Activated naive CD8-positive, alpha-beta T cell treated with anti-CD3 and anti-CD28 coated beads, Interleukin-2, amount 50 U/mL, for 24 hours (primary cell): ENCODE data around the gene AK8.

Experiments used
- ATAC-seq: fragments of 150-1000 bp; cut with Tn5 transposase; one replicate; pipeline ENCODE4 v1.10.0; 2021
- DNase-seq: peaks from one replicate; pipeline ENCODE4 v3.0.0; 2021
- H3K27ac Mint-ChIP-seq: one replicate; pipeline ENCODE4 v1.8.0; 2021; ENCODE audit warnings: mild to moderate bottlenecking, mixed read lengths
- H3K27me3 Mint-ChIP-seq: one replicate; pipeline ENCODE4 v1.8.0; 2021; ENCODE audit warnings: mixed read lengths
- H3K36me3 Mint-ChIP-seq: one replicate; pipeline ENCODE4 v1.8.0; 2021; ENCODE audit warnings: low read depth, mixed read lengths
- H3K4me1 Mint-ChIP-seq: one replicate; pipeline ENCODE4 v1.8.0; 2021; ENCODE audit warnings: mixed read lengths
- H3K4me3 Mint-ChIP-seq: one replicate; pipeline ENCODE4 v1.8.0; 2021; ENCODE audit warnings: mild to moderate bottlenecking, moderate library complexity, mixed read lengths
- H3K9me3 Mint-ChIP-seq: one replicate; pipeline ENCODE4 v1.8.0; 2021; ENCODE audit warnings: mixed read lengths

Gene AK8

GRCh38 chr9:132797861-132798659 lies 80.0 kb downstream of the AK8 start:
- no peaks in the 10 kb centered on the region for H3K4me1 Mint-ChIP-seq
- H3K4me3 Mint-ChIP-seq, result no peak overlapping the region
- DNase-seq (no peak), ATAC-seq (no peak)
- H3K9me3 Mint-ChIP-seq, result no peaks in the 10 kb centered on the region
- peaks cover 28% of the 10 kb centered on the region for H3K27me3 Mint-ChIP-seq
- no peaks in the 10 kb centered on the region for H3K36me3 Mint-ChIP-seq
- H3K27ac Mint-ChIP-seq, result no peak overlapping the region

- H3K4me3 Mint-ChIP-seq, result no peak overlapping the region
- DNase-seq, result no peak
- no peak overlapping the region for H3K27ac Mint-ChIP-seq
- no peaks in the 10 kb centered on the region for H3K9me3 Mint-ChIP-seq
- no peaks in the 10 kb centered on the region for H3K4me1 Mint-ChIP-seq
- ATAC-seq, result no peak
- H3K36me3 Mint-ChIP-seq, result no peaks in the 10 kb centered on the region
- peaks cover 21% of the 10 kb centered on the region for H3K27me3 Mint-ChIP-seq
Measured at GRCh38 chr9:132795511-132796303, 82.4 kb downstream of the AK8 start.

GRCh38 chr9:132794730-132795380 lies 83.2 kb downstream of the AK8 start:
- DNase-seq, result no peak
- Mint-ChIP-seq H3K36me3 (no peaks in the 10 kb centered on the region), H3K27me3 (peaks cover 17% of the 10 kb centered on the region), H3K9me3 (no peaks in the 10 kb centered on the region), H3K4me1 (peaks cover under 1% of the 10 kb centered on the region), H3K27ac (no peak overlapping the region), H3K4me3 (no peak overlapping the region)
- ATAC-seq, result no peak

GRCh38 chr9:132793606-132794580 lies 84.2 kb downstream of the AK8 start:
- Mint-ChIP-seq H3K4me1 (peaks cover 4% of the 10 kb centered on the region), H3K4me3 (no peak overlapping the region), H3K9me3 (no peaks in the 10 kb centered on the region), H3K27ac (no peak overlapping the region), H3K36me3 (no peaks in the 10 kb centered on the region), H3K27me3 (peaks cover 13% of the 10 kb centered on the region)
- ATAC-seq, result no peak
- no peak for DNase-seq

GRCh38 chr9:132792547-132792946 lies 85.5 kb downstream of the AK8 start:
- peaks cover 6% of the 10 kb centered on the region for H3K9me3 Mint-ChIP-seq
- no peak overlapping the region for H3K27ac Mint-ChIP-seq
- peaks cover 5% of the 10 kb centered on the region for H3K27me3 Mint-ChIP-seq
- H3K36me3 Mint-ChIP-seq, result no peaks in the 10 kb centered on the region
- DNase-seq (no peak), ATAC-seq (no peak)
- peaks cover 8% of the 10 kb centered on the region for H3K4me1 Mint-ChIP-seq
- H3K4me3 Mint-ChIP-seq, result no peak overlapping the region

- Mint-ChIP-seq H3K4me1 (peaks cover 8% of the 10 kb centered on the region), H3K27ac (no peak overlapping the region), H3K4me3 (no peak overlapping the region), H3K9me3 (peaks cover 6% of the 10 kb centered on the region), H3K36me3 (no peaks in the 10 kb centered on the region), H3K27me3 (peaks cover 7% of the 10 kb centered on the region)
- ATAC-seq, result no peak
- DNase-seq, result no peak
Measured at GRCh38 chr9:132791699-132792240, 86.3 kb downstream of the AK8 start.

GRCh38 chr9:132789719-132790118 lies 88.4 kb downstream of the AK8 start:
- Mint-ChIP-seq H3K9me3 (peaks cover 6% of the 10 kb centered on the region), H3K4me1 (peaks cover 8% of the 10 kb centered on the region), H3K27ac (no peak overlapping the region), H3K27me3 (peaks cover 14% of the 10 kb centered on the region), H3K4me3 (no peak overlapping the region), H3K36me3 (no peaks in the 10 kb centered on the region)
- peak; percentile 49 for ATAC-seq
- no peak for DNase-seq

GRCh38 chr9:132788378-132788777 lies 89.7 kb downstream of the AK8 start:
- H3K27me3 Mint-ChIP-seq, result peaks cover 18% of the 10 kb centered on the region
- H3K4me3 Mint-ChIP-seq, result no peak overlapping the region
- peaks cover 6% of the 10 kb centered on the region for H3K9me3 Mint-ChIP-seq

GRCh38 chr9:132787748-132788159 lies 90.3 kb downstream of the AK8 start:
- Mint-ChIP-seq H3K9me3 (peaks cover 6% of the 10 kb centered on the region), H3K36me3 (no peaks in the 10 kb centered on the region), H3K27ac (peak overlapping the region; percentile 14), H3K4me1 (peaks cover 8% of the 10 kb centered on the region), H3K4me3 (no peak overlapping the region), H3K27me3 (peaks cover 18% of the 10 kb centered on the region)
- DNase-seq, result no peak
- ATAC-seq, result no peak

More at GRCh38 chr9:132788378-132788777, 89.7 kb downstream of the AK8 start:
- Mint-ChIP-seq H3K36me3 (no peaks in the 10 kb centered on the region), H3K4me1 (peaks cover 8% of the 10 kb centered on the region), H3K27ac (no peak overlapping the region)
- ATAC-seq, result no peak
- DNase-seq, result no peak

GRCh38 chr9:132784286-132784830 lies 93.7 kb downstream of the AK8 start:
- H3K4me1 Mint-ChIP-seq, result peaks cover 22% of the 10 kb centered on the region
- H3K36me3 Mint-ChIP-seq, result no peaks in the 10 kb centered on the region
- ATAC-seq (no peak), DNase-seq (no peak)
- no peak overlapping the region for H3K4me3 Mint-ChIP-seq
- peaks cover 6% of the 10 kb centered on the region for H3K9me3 Mint-ChIP-seq
- H3K27me3 Mint-ChIP-seq, result peaks cover 37% of the 10 kb centered on the region
- H3K27ac Mint-ChIP-seq, result no peak overlapping the region

- no peak overlapping the region for H3K27ac Mint-ChIP-seq
- no peaks in the 10 kb centered on the region for H3K36me3 Mint-ChIP-seq
- H3K27me3 Mint-ChIP-seq, result peaks cover 37% of the 10 kb centered on the region
Measured at GRCh38 chr9:132783006-132783405, 95.1 kb downstream of the AK8 start.

GRCh38 chr9:132782037-132782436 lies 96.0 kb downstream of the AK8 start:
- H3K36me3 Mint-ChIP-seq, result no peaks in the 10 kb centered on the region
- peaks cover 17% of the 10 kb centered on the region for H3K4me1 Mint-ChIP-seq
- H3K9me3 Mint-ChIP-seq, result no peaks in the 10 kb centered on the region
- DNase-seq (no peak), ATAC-seq (no peak)
- no peak overlapping the region for H3K27ac Mint-ChIP-seq
- peaks cover 38% of the 10 kb centered on the region for H3K27me3 Mint-ChIP-seq
- no peak overlapping the region for H3K4me3 Mint-ChIP-seq

More at GRCh38 chr9:132783006-132783405, 95.1 kb downstream of the AK8 start:
- H3K4me3 Mint-ChIP-seq, result no peak overlapping the region
- no peaks in the 10 kb centered on the region for H3K9me3 Mint-ChIP-seq
- no peak for ATAC-seq
- H3K4me1 Mint-ChIP-seq, result peaks cover 22% of the 10 kb centered on the region
- no peak for DNase-seq

GRCh38 chr9:132780230-132781007 lies 97.7 kb downstream of the AK8 start:
- Mint-ChIP-seq H3K27me3 (peaks cover 32% of the 10 kb centered on the region), H3K27ac (peak overlapping the region; percentile 33), H3K36me3 (no peaks in the 10 kb centered on the region), H3K9me3 (no peaks in the 10 kb centered on the region), H3K4me1 (peaks cover 17% of the 10 kb centered on the region), H3K4me3 (no peak overlapping the region)
- DNase-seq (peak; percentile 25), ATAC-seq (peak; percentile 63)
